HepG2 (cell line): ENCODE results near the gene TSC22D2. TPM values are rescaled to one million over a fixed set of nuclear protein-coding genes. Genes with fewer than 3 reads are reported as not detected.

Source experiments
- AKAP8 ChIP-seq: sonication (generic); formaldehyde crosslinking; IDR thresholded peaks from 2 replicates; pipeline ENCODE4 v1.5.1; 2020; ENCODE audit warnings: mild to moderate bottlenecking, missing genetic modification reagents
- BRCA1 ChIP-seq: sonication (generic); formaldehyde crosslinking; IDR thresholded peaks from 2 replicates; pipeline ENCODE4 v1.4.0; 2020; ENCODE audit warnings: missing genetic modification reagents
- CREM ChIP-seq, 2 experiments: sonication (generic) in 1 of 2; formaldehyde crosslinking in 1 of 2; IDR thresholded peaks; 2 replicates each; pipeline versions ENCODE4 v1.4.0 to v1.6.1; 2016 to 2020; ENCODE audit warnings: antibody characterized with exemption in 1 of 2, mild to moderate bottlenecking in 1 of 2, missing genetic modification reagents in 1 of 2
- DMAP1 ChIP-seq: IDR thresholded peaks from 2 replicates; pipeline ENCODE4 v1.6.1; 2016
- ERF ChIP-seq: IDR thresholded peaks from 2 replicates; pipeline ENCODE4 v1.6.1; 2018; ENCODE audit warnings: missing biosample characterization, missing genetic modification reagents
- HNF1A ChIP-seq, 2 experiments: sonication (generic) in 1 of 2; formaldehyde crosslinking in 1 of 2; IDR thresholded peaks; 2 replicates each; pipeline versions ENCODE4 v1.4.0 to v1.6.1; 2016 to 2020; ENCODE audit warnings: borderline replicate concordance in 1 of 2, low read depth in 1 of 2, mild to moderate bottlenecking in 1 of 2, missing genetic modification reagents in 1 of 2
- MAX ChIP-seq: IDR thresholded peaks from 2 replicates; pipeline ENCODE4 v1.6.1; 2012; ENCODE audit warnings: inconsistent platforms
- PATZ1 ChIP-seq: sonication (generic); formaldehyde crosslinking; IDR thresholded peaks from 2 replicates; pipeline ENCODE4 v1.4.0; 2020; ENCODE audit warnings: missing genetic modification reagents
- PHF21A ChIP-seq: sonication (generic); formaldehyde crosslinking; IDR thresholded peaks from 2 replicates; pipeline ENCODE4 v1.5.0; 2020; ENCODE audit warnings: mild to moderate bottlenecking, missing genetic modification reagents
- RORA ChIP-seq: sonication (generic); formaldehyde crosslinking; IDR thresholded peaks from 2 replicates; pipeline ENCODE4 v1.5.0; 2020; ENCODE audit warnings: mild to moderate bottlenecking, missing genetic modification reagents, moderate library complexity
- SIN3B ChIP-seq: fragments of 150-350 bp; IDR thresholded peaks from 2 replicates; pipeline ENCODE4 v1.6.1; 2014; ENCODE audit warnings: low read length
- SMAD1 ChIP-seq: sonication (generic); formaldehyde crosslinking; IDR thresholded peaks from 2 replicates; pipeline ENCODE4 v1.4.0; 2020; ENCODE audit warnings: missing genetic modification reagents, low read depth, mild to moderate bottlenecking, borderline replicate concordance
- TFDP2 ChIP-seq: sonication (generic); formaldehyde crosslinking; IDR thresholded peaks from 2 replicates; pipeline ENCODE4 v1.4.0; 2020; ENCODE audit warnings: missing genetic modification reagents
- ZBTB7A ChIP-seq: sonication (generic); formaldehyde crosslinking; IDR thresholded peaks from 2 replicates; pipeline ENCODE4 v1.8.0; 2022; ENCODE audit warnings: mild to moderate bottlenecking, missing genetic modification reagents
- ZKSCAN8 ChIP-seq: IDR thresholded peaks from 2 replicates; pipeline ENCODE4 v1.6.1; 2016; ENCODE audit warnings: borderline replicate concordance, missing genetic modification reagents, missing compliant biosample characterization
- ZNF136 ChIP-seq: sonication (generic); formaldehyde crosslinking; IDR thresholded peaks from 2 replicates; pipeline ENCODE4 v1.8.1; 2022; ENCODE audit warnings: low read depth, mild to moderate bottlenecking, moderate library complexity, missing genetic modification reagents
- ZNF331 ChIP-seq: sonication (generic); formaldehyde crosslinking; IDR thresholded peaks from 2 replicates; pipeline ENCODE4 v1.4.0; 2020; ENCODE audit warnings: missing genetic modification reagents
- ZNF652 ChIP-seq: IDR thresholded peaks from 2 replicates; pipeline ENCODE4 v1.6.1; 2016; ENCODE audit warnings: low read depth, borderline replicate concordance
- ZNF746 ChIP-seq: sonication (generic); formaldehyde crosslinking; IDR thresholded peaks from 2 replicates; pipeline ENCODE4 v1.8.0; 2022; ENCODE audit warnings: mild to moderate bottlenecking, missing genetic modification reagents
- ZNF788 ChIP-seq: sonication (generic); formaldehyde crosslinking; IDR thresholded peaks from 2 replicates; pipeline ENCODE4 v1.5.0; 2020; ENCODE audit warnings: mild to moderate bottlenecking, missing genetic modification reagents, borderline replicate concordance
- polyA plus RNA-seq, 8 experiments: library from polyadenylated mRNA; depleted of rRNA in 3 of 8; stranded (reverse) in 7 of 8; unstranded in 1 of 8; fragments of >200 nt; fragmentation: Illumina TruSeq in 4 of 8; extraction: Trizol in 4 of 8; gene quantifications; 2 replicates each; pipeline versions ENCODE4 v1.2.1 to v1.2.3, GENCODE V29; 2011 to 2016; ENCODE audit warnings: low read depth in 4 of 8, missing spikeins in 1 of 8, mixed read lengths in 1 of 8; ENCODE audit not compliant: insufficient read depth in 1 of 8
- total RNA-seq, 5 experiments: library from RNA; depleted of rRNA; stranded (reverse); fragments of >200 nt; fragmentation: Illumina TruSeq; extraction: Trizol; gene quantifications; 2 replicates each; pipeline ENCODE4 v1.2.3, GENCODE V29; 2016; ENCODE audit warnings: low read depth in 1 of 5

Gene TSC22D2
- total and polyA plus RNA-seq, 2 of the 13 experiments (the other 11 are each of a cell fraction or from before 2014, with no cell fraction given): 4.6 to 8.2 TPM

GRCh38 chr3:150407808-150408220 lies 284 bp upstream of the TSC22D2 start (continued):
- TF ChIP-seq PATZ1 (CRISPR knock-in tag) (peak; percentile 80; the same call in 1 of the 2 replicates), MAX (peak; percentile 10), RORA (0 out of 2 replicates have a peak, but pooled peaks have one; percentile 48), DMAP1 (peak; percentile 30; the same call in 1 of the 2 replicates), HNF1A (IDR thresholded peaks at IDR 0.05; ENCODE audit: low read depth) (0 out of 2 replicates have a peak, but pooled peaks have one; percentile 44), HNF1A (CRISPR knock-in tag; IDR thresholded peaks at IDR 0.05; ENCODE audit: borderline replicate concordance) (no peak), ZKSCAN8 (CRISPR knock-in tag) (0 out of 2 replicates have a peak, but pooled peaks have one; percentile 1), ZNF746 (CRISPR knock-in tag) (no peak), CREM (IDR thresholded peaks at IDR 0.05) (peak; percentile 72), CREM (CRISPR knock-in tag; IDR thresholded peaks at IDR 0.05) (no peak), BRCA1 (CRISPR knock-in tag) (no peak), ERF (CRISPR knock-in tag) (no peak), ZBTB7A (no peak), ZNF136 (CRISPR knock-in tag) (no peak), ZNF331 (CRISPR knock-in tag) (no peak), AKAP8 (CRISPR knock-in tag) (no peak), SIN3B (no peak), ZNF652 (CRISPR knock-in tag) (no peak), TFDP2 (CRISPR knock-in tag) (0 out of 2 replicates have a peak, but pooled peaks have one; percentile 0), ZNF788 (CRISPR knock-in tag) (no peak), SMAD1 (no peak), PHF21A (CRISPR knock-in tag) (peak; percentile 49; the same call in 1 of the 2 replicates)
